HG03521 (cell line): ENCODE results near the gene SPTB.
A peak's percentile ranks its signal among the peaks of the same experiment; 100 is the strongest.
"Not testable (repeated sequence)": the region's sequence is repeated elsewhere in the genome, so short reads cannot be mapped to it uniquely, and the experiment has no call there.

Experiments
- ATAC-seq: cut with Tn5 transposase; IDR thresholded peaks from one replicate; pipeline ENCODE4 v1.9.1; 2021; ENCODE audit warnings: mild to moderate bottlenecking, moderate library complexity; ENCODE audit not compliant: unreplicated experiment

The SPTB gene

GRCh38 chr14:64879635-64880220 is at the start of gene SPTB:
Gene SPTB, minus strand, starts transcription at chr14:64879907. Its CDS starts 56,813 bp downstream, at chr14:64823094.
- peak; percentile 56 for ATAC-seq

DNA sequence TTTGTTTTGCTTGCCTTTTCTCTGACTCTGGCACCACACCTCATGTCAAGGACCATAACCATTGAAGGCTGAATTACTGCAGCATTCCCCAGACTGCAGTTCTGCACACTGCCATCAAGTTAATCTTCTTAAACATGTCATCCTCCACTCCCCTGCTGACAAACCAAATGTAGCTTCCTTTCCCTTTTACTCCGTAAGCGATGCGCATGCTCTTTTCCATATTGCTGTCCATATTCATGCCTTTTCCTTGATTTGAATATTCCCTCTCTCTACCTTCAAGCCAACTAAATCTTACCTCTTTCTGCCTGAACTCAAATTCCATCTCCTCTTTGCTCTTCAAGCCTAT is 49.3 kb upstream of the SPTB start:
- no peak for ATAC-seq

GRCh38 chr14:64928239-64929013 is 48.7 kb upstream of the SPTB start:
- no peak for ATAC-seq

DNA sequence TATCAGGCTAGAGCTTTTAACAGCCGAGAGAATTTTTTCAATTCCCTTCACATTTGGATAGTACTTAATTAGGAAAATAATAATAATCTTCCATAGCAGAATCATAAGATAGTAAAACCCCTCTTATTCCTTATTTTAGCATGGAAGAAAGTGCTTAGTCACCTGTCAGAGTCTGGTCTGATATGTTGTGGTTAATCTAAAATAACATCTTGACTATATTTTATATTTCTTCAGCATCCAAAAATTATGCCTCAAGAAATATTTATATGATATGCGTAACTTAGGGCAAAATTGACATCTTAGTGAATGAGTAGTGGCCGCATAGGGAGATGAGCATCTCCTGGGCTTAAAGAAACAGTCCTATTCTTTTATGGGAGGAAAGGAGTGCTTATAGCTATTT is 47.3 kb upstream of the SPTB start:
- no peak for ATAC-seq

DNA sequence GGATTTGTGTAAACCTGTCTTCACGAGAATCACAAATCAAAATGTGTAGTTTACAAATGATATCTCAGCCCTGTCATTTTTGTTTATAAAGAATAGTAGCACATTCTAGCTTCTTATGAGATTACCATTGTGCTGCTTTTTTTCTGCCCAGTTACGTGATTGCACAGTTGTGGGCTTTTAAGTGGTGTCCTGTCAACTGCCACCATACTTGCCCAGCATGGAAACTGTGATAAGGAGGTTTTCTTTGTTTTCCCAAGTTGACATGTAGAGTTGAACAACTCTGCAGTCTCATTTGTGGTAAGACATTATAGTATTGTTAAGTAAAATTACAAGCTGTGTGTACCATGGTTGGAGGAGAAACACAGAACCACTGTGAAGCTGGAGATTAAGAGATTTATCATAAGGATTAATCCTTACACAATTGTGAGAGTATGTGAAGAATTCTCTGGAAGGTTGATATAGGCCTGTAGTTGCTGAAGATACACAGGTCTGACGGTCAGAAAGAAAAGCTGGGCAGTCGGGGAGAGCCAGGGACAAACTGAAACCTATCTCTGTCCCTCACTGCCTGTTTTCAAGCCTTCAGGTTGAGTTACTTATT is 46.8 kb upstream of the SPTB start:
- ATAC-seq: no peak

GRCh38 chr14:64923015-64923414 is 43.3 kb upstream of the SPTB start:
- no peak for ATAC-seq

DNA sequence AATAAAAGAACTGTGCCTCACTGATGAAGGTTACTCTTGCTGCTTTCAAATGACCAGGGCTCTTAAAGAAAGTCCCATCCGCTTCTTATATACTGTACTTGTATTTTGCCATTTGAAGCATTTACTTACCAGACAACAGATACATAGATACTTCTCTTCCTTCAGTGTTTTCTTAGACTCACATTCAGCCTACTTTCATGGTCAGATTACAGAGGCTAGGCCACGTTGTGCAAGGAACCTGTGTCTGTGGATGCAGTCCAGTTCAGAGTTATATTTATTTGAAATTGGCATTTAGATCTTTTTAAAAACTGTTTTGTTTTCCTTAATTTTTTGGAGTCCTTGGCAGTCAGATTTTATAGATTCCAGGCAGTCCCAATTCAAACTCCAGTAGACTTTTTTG is 40.8 kb upstream of the SPTB start:
- ATAC-seq: no peak

- no peak for ATAC-seq
Observed at GRCh38 chr14:64919618-64920017, 39.9 kb upstream of the SPTB start.

GRCh38 chr14:64919215-64919614 is 39.5 kb upstream of the SPTB start:
- no peak for ATAC-seq

DNA sequence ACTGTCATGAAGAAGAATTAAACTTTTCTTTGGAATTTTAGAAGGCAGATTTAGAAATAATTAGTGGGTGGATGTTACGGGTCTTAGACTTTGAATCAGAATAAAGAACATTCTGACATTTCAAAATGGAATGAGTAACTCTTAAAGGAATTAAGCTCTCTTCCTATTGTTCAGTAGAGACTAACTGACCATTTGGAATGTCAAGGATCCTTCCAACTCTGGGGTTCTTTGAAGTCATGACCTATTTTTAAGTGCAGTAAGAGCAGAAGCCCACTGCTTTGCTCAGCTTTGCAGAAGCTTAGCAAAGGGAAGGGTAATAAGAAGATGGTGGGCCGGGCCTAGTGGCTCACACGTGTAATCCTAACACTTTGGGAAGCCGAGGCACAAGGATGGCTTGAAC is 38.5 kb upstream of the SPTB start:
- no peak for ATAC-seq

GRCh38 chr14:64915797-64916196 is 36.1 kb upstream of the SPTB start:
- ATAC-seq: no peak

DNA sequence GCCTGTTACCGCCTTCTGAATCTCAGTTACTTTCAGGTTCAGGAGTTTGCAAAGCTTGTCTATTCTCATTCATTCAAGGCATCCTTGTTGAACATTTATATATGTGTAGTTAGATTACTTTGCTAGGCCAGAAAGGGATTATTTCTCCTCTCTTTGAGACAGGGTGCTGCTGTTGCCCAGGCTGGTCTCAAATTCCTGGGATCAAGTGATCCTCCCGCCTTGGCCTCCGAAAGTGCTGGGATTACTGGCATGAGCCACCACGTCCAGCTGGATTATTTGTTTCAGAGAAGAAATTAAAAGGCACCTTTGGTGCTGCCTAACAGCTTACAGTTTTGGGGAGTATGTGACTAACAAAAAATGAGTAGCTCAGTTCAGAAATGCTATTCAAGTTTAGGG is 35.3 kb upstream of the SPTB start:
- ATAC-seq: no peak

- peak; percentile 97 for ATAC-seq
Observed at GRCh38 chr14:64914237-64915028, 34.7 kb upstream of the SPTB start, which contains the start of gene CHURC1. Gene CHURC1, plus strand, starts transcription at chr14:64914455. Its CDS starts 41 bp downstream, at chr14:64914496.

DNA sequence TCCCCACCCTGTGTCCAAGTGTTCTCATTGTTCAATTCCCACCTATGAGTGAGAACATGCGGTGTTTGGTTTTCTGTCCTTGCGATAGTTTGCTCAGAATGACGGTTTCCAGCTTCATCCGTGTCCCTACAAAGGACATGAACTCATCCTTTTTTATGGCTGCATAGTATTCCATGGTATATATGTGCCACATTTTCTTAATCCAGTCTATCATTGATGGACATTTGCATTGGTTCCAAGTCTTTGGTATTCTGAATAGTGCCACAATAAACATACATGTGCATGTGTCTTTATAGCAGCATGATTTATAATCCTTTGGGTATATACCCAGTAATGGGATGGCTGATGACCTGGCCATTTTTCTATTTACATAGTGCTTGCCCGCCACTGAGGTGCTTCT is 33.8 kb upstream of the SPTB start:
- not testable (repeated sequence) for ATAC-seq

DNA sequence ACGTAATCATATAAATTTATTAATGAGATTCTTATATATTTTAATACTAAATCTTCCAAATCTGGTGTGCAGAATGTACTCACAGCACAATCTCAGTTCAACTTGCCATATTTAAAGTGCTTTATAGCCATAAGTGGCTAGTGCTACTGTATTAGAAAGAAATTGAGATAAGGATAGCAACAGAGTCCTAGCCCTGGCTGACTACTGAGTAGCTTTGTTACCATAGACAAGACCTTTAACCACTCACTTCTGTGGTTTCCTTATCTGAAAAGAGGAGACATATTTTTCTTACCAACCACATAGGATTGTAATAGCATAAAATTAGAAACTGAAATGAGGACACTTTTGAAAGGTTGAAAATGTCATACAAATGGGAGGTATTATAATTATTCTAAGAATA is 32.6 kb upstream of the SPTB start:
- no peak for ATAC-seq

DNA sequence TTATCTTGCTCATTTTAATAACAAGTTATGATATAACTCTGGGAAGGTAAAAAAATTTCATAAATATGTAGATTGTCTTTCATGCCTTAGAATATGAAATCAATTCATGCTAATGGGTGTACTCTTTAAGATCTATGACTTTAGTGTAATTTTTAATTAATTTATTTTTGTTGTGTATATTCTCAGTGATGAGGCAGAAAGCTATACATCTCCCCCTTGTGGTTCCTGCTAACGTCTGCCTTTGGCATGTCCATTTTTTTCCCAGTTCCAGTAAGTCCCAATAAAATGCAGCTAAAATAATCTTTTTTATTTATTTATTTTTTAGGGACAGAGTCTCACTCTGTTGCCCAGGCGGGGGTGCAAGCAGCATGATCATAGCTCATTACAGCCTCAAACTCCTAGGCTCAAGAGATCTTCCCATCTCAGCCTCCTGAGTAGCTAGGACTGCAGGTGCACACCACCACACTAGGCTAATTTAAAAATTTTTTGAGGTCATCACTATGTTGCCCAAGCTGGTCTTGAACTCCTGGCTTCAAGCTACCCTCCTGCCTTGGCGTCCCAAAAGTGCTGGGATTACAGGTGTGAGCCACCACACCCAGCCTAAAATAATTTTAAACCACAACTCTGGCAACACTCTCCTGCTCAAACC is 31.3 kb upstream of the SPTB start:
- ATAC-seq: no peak

DNA sequence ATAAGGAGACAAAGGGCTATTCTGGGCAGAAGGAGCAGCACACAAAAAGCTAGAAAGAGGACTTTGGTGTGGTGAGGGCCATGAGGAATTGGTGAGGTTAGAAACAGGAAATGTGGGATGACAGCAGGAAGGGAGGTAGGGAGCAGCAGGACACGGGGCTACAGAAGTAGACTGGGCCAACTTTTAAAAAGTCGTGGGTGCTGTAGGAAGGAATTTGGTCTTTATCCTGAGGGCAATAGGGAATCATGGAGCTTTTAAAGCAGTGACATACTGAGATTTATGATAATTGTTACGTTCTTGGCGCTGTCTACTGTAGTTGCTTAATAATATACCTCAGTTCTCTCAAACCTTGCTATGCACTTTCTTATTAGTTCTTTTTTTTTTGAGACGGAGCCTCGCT is 26.3 kb upstream of the SPTB start:
- no peak for ATAC-seq

DNA sequence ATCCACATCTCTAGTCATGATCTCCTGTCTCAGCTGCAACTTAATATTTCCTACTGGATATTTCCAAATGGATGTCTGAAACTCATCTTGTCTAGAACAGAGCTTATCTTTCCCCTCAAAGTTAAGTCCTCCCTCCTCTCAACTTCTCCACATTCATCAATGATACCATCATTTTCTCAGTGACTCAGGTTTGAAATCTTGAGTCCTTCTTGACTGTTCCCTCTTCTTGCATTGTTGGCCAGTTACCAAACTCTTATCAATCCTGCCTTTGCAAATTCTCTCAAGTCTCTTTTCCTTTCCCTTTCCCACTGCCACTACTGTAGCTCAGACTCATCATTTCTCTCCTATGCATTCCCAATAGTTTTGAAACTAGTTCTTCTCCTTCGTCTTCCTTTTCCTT is 20.3 kb upstream of the SPTB start:
- no peak for ATAC-seq

- no peak for ATAC-seq
Observed at GRCh38 chr14:64891839-64892375, 12.2 kb upstream of the SPTB start.

DNA sequence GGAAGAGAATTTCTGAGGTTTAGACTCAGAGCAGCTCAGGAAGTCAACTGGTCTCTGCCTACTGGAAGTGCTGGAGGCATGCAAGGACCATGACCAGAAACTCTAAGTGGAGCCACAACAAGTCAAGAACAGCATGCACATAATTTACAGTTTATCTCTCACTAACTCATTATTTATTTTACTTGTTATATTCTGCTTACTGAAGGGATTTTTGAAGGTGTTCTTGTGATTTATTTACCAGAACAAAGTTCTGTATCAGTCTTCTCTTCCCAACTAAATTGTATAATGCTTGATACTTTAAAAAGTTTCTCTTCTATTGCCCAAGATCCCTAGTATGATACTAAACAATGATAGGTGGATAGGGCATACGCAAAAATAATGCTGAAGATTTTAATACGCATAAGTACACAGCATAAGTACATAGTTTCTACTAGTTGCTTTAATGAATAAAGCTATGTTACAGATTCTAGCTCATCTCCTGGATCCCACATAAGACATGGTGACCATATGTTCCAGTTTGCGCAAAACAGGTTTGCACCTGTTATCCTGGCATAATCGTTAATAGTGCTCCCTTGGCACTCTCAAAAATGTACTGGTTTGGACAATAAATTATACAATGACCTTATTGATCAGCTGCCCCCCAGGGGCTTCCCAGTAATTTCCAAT is 11.6 kb upstream of the SPTB start:
- no peak for ATAC-seq
